HG03103 (cell line): ENCODE measurements around the gene GCA.

Experiments
- ATAC-seq: cut with Tn5 transposase; IDR thresholded peaks from one replicate; pipeline ENCODE4 v1.9.1; 2021; ENCODE audit warnings: low read depth; ENCODE audit not compliant: unreplicated experiment

GCA gene, protein sequence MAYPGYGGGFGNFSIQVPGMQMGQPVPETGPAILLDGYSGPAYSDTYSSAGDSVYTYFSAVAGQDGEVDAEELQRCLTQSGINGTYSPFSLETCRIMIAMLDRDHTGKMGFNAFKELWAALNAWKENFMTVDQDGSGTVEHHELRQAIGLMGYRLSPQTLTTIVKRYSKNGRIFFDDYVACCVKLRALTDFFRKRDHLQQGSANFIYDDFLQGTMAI

DNA sequence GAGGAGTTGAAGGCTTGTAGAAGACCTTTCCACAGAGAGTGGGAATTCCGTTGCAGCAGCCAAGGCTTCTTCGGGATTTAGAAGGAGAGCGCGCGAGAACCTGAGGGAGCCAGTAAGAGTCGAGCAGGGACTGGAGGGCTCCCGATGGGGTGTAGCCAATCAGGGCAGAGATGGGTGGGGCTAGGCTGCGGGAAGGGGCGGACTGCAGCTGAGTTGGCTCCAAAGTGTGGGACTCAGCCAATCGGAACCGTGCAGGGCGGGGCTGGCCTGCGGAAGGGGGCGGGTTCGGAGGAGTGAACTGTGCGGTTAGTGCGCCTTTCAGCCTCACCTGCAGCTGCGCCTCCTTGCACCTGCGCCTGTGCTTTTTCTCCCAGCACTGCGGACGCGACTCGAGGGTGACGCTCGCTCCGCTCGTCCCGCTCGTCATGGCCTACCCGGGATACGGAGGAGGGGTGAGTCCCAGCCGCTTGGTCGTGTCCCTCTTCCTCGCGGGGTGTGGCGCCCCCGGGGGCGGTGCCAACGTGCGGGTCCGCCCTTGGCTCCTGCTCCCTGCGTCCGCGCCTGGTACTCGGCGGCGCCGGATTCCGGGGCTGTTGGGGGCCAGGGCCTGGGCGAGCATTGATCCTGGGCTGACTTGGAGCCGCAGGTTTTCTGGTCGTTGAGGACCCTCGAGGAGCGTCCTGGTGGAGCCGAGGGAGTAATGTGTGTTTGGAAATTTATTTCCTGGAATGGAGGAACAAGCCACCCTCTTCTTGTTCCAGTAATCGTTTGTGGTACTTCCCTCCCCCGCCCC lies at the start of gene GCA:
GCA (plus strand) TSS at position 309 of the 793 bp plus-strand sequence; CDS start at position 426, 117 bp downstream.
- ATAC-seq = peak; percentile 98

DNA sequence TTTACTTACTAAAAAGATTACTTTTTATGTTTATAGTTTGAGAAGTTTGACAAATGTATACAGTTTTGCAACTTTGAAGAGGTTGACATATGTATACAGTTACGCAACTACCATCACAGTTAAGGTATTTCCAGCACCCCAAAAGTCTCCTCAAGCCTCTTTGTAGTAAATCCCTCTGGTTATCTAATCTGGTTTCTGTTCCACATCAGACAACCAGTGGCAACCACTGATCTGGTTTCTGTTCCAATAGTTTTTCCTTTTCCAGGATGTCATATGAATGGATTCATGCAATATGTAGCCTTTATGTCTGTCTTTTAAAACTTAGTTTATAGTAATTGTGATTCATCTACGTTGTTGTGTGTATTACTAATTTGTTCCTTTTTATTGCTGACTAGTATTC lies 48.9 kb upstream of the GCA start:
- ATAC-seq = no peak

DNA sequence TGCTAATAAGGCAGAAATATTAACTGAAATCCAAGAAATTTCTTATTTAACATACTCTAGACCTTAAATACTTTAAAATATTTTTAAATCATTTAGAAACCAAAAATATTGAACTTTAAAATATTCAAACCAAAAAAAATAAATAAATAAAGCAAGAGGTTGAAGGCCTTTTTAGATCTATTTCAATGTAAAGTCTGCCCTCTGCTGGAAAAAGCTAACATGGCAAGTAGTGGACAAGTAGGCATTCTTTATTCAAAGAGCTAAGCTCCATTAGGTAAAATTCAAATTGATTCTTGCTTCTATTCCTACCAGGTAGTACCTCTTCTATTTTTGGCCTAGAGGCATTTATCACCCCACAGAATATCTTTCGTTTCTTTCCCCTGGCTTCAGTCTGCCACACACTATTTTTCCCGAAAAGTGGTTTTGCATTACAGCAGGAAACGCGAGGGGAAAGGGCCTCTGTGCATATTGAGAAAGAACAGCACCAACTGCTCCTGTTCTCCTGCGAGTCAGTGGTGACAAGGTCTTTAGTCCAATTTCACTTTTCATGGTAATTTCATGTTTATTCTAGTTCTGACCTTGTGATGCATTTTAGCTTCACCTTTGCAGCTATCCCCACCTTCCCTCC lies 45.9 kb upstream of the GCA start:
- no peak for ATAC-seq

DNA sequence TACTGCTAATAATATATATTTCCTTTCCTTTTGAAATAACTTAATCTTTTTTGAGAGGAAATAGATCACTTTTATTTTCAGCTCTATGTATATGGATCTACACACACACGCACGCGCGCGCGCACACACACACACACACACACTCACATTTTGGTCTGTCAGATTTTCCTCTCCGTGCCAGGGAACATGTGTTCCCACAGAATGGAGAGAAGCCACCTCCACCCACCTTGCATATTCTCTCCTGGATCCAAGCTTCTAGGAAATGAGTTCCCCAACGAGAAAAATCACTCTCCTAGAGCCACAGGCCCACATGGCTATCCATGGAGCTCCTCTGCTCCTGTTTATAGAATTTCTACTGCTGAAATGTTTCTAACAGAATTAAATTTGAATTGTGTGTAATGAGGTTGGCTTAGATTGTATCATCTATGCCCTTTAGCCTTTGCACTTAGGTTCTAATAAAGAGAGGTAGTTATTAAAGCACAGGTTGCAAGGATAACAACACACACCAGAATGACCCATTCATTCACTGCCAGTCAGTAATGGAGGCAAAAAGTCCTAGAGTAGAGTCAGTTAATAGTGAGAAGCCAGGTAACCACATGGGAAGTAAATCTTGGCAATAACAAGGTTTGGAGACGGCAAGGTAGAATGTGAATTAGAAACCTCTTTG lies 45.1 kb upstream of the GCA start:
- ATAC-seq = no peak

DNA sequence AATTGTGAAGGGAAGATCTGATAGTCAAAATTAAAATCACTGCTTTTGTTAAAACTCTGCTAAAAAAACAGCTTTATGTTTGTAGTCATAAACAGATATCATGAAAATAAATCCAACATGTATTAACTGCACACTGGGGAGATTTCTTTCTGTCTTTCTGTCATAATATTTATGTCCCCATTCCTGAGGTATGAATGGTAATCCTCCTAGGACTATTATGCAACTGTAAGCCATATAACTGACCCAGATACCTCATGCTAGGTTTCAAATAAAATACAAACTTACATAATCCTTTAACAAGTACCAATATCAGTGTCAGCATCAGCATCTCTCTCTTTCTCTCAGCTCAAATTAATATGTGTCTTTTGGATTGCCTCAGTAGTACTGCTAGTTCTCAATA lies 43.7 kb upstream of the GCA start:
- no peak for ATAC-seq

DNA sequence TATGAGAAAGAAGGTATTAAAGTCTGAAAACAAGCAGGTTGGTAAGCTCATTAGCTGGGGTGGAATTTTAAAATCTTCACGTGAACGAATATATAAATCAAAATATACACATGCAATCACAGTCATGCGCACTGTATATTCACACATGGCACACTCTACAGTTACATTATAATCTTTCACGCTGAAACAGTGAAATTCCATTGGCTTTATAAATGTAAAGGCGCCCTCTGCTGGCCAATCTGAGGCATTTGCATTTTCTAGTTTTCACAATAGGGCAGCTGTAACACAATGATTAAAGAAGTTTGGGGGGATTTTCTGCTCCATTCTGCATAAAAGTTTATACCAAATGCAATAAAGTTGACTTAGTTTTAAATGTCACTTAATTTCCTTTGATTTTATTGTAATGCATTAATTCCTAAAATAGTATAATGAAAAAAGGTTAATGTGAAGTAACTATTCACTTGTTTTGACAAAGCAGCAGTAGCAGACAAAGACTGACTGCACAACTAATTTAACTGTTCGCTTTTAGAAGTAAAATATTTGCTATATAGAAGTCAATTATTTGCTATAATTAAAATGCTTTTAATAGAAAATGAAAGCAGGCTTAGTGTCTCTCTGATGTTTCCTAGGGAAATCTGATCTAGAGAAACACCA lies 42.7 kb upstream of the GCA start:
- ATAC-seq = peak; percentile 79

DNA sequence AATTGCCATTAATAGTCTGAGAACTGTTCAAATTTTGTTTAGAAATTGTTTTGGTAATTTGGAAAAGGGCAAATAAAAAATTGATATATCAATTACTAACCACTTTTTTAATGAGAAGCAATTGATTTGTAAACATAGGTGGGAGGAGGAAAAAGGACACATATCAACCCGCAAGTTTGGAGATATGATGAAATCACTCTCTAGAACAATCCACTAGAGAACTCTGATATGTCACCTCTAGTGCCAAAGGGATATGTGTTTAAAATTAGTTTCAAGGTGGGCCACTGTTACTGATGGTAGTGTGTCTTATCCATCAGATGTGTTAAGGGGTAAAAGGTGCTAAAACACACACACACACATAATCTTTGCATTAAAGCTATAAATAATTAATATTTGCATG lies 42.1 kb upstream of the GCA start:
- no peak for ATAC-seq

DNA sequence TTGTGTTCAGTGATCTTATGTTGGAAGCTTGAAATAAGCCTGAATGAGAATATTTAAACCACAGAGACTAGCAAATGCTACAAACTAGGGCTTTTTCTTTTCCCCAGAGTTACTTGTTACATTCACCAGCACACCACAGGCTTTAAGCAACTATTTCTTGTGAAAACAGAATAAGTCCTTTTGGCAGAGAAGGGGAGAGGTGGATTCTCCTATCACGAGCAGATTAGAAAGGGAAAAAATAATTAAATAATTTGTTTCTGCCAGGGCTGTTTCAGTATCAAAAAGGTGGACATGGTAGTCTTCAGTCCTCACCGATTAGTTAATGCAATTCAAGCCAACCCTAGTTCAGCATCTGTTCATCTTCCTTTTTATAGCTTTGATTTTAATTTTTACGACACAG lies 38.0 kb upstream of the GCA start:
- ATAC-seq = no peak

DNA sequence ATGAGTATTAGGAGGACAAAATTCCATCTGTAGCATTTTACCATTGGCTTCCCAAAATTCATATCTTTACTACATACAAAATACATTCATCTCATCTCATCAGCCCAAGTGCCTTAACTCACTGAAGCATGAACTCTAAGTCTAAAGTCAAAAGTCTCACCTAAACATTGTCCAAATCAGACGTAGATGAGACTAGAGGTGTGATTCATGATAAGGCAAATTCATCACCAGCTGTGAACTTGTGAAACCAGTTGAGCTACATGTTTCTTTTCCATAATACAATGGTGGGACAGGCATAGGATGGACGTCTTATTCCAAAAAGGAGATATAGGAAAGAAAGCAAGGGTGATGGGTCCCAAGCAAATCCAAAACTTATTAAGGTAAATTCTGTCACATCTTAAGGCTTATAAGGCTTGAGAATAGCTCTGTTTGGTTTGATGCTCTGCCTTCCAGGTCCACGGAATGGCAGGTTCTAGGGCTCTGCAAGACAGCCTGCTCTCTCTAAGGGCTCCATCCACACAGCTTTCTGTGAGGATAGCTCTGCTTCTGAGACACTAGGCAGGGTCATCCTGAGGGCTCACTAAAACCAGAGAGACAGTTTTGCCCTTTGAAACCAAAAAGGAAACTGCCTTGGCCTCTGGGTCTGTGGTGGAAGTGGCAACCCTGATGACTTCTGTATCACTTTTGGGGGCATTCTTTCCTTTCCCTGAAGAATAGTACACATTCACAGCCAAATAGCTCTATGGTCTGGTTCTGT lies 35.0 kb upstream of the GCA start:
- ATAC-seq = no peak

DNA sequence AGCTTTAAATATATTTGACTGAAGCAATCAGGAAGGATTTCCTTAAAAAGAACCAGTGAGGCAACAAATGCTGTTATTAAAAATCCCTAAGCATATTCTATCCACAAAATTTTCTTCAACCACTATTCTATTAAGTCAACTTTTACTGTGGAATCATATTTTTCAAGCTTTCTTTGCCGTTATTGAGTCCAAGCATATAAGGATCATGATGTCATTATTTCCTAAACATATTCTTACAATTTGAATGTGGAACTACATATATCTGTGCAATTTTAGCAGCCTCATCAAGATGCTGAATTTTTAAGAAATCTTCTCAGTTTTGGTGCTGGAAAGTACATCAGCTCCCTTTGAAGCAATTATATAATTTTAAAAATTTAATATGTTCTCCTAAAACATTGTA lies 31.1 kb upstream of the GCA start:
- ATAC-seq = no peak

DNA sequence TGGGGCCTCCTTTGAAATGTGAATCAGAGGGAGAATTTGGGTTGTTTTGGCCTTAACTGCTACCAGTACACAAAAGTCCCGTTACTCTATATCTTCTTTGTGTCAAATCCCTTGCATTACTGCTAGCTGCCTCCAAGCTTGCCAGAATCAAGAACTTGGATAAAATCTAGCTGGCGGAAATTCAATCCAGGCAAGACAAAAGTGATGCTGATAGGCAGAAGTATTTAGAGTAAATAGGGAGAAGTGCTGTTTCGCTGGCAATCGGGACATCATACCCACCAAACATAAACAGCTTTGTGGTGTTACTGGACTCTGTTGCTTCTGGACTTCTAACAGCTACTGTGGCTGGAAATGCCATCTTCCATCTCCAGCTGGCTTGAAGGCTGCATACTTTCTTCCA lies 28.0 kb upstream of the GCA start:
- no peak for ATAC-seq

DNA sequence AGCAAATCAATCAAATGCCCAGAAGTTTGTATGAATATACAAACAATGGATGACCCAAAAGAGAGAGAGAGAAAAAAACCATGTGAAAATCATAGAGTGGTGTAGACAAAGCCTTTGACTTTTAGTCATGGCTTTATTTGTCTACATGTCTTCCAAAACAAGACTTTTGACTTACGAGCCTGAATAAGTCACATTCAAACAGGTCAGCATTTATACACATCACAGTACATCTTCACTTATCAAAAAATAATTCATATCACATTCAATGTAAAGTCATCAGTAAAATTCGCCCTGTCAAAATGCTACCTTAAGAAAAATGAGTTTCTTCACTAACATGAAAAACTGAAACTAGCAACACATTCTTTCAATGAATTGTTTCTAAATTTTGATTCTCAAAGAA lies 27.3 kb upstream of the GCA start:
- ATAC-seq = no peak

DNA sequence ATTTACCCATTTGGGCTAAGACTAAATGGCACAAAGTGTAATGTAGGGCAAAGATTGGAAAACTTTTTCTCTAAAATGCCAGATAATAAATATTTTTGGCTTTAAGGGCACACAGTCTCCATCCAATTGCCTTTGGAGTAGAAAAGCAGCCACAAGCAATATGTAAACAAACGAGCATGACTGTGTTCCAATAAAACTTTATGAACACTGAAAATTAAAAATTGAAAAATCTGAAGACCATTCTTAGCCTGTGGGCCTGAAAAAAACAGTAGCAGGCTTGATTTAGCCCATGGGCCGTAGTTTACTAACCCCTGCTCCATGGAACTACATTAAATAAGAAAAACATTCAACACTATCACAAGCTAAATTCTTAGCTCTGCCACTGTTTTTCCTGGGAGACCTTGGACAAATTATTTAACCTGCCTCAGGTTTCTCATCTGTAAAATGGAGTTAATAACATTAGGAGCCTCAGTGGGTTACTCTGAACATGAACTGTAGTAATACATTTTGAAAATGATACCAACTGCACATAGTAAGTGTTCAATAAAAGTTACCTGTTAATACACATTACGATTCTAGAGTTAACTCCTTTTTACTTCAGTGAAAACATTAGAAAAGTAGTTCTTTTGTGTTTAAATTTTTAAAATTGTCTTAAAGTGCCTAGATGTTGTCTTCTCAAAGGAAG lies 26.7 kb upstream of the GCA start:
- no peak for ATAC-seq

DNA sequence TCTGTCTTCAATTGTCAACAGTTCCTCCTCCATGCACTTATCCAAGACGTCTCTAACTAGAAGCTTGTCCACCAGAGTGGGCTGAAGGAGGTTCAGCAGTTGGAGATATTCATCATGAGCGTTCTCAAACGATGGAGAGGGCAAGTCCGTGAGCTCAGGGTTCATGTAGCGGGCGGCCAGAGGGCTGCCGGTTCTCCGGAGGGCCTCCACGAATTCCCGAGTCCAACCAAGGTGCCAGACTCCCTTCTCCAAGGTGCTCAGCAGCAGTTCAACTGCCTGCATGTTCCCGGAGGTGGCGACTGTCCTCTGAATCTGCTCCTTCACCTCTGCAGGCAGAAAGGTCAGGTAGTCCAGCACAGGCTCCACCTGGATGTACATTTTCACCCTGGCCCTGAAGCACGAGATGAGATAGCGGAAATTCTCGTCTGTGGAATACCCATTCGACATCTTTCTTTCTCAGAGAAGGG lies 26.0 kb upstream of the GCA start:
- peak; percentile 4 for ATAC-seq

DNA sequence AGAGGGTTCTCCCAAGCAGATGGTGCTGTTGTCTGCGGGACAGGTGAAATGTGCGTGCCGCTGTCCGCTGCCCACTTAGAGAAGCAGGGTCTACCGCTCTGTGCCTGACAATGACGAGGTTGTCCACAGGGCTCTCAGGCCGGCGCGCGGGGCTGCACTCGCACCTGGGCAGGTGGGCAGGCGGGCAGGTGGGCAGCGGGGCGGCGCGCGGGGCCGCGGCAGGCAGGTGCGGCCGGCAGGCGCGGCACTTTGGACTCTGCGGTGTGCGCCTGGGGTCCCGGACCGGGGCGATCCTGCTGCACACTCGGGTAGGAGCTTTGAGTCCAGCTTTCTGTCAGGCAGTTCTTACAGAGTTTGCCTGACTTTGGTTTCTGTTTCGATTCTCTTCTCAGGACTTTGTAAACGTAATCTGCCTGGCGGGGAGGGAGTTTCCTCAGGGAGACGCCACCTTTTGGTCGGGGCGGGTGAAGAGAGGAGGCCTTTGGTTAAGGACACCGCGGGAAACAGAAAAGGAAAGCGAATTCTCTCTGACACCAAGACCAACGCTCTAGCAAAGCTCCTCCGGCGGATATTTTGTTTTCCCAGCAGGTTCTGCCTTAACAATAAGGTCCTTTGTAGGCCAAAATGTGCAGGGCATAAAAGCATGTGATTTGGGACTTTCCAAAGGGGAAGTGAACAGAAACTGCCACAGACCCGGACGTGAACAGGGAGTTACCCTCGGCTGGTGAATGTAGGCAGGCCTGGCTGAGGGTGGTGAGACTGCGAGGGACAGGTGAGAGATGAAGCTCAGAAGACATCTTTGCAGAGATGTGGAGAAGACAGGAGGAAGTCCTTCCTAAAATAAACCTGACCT lies 25.4 kb upstream of the GCA start, which contains the start of gene IFIH1:
IFIH1 (minus strand) TSS at position 357 of the 853 bp plus-strand sequence. CDS start 377 bp downstream, outside the sequence.
- peak; percentile 69 for ATAC-seq

DNA sequence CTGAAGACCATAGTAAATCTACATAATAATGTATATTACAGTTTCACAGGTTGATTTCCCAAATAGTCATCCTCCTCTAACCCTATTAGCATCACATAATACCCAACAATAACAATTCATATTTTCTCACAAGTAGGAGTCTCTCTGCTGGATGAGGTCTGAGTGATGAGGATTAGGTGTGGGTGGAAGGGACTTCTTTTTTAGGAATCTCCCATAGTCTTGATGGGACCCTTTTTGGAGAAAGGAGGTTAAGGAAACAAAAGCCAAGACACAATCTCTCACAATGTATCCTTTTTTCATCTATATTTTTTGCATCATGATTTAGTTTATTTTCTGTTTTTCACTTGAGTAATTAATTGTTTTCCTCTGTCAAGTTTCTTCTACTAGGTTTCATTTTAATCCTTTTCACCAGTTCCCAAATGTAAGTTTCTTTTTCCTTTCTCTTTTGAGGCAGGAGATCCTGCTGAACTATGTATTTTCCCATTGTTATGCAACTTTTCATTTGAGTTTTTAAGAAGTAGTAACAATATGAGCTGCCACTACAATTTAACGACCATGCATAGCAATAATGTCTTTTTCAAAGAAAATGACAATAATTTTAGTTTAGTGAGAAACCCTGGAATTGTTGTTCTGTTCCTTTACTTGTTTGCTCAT lies 22.9 kb upstream of the GCA start:
- no peak for ATAC-seq

DNA sequence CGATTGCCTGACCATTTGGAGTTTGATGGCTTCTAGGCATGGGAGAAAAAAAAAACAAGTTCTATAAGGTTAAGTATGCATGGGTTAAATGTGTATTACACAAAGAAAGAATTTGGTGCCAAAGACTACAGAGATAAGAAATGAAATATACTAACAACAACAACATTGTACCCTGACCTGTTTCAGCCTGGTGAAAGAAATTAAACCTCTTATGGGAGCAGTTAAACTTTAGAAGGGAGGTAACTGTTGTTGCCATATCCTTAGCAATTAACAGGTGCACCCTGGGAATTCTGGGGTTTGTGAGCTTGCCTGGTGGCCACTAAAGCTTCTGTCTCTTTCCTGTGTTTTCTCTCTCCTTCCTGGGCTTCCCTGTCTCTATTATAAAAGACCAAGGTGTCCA lies 19.0 kb upstream of the GCA start:
- no peak for ATAC-seq
